Sigmoid colon (tissue), 7 donors: Measurements from ENCODE around the gene ELF2. TPM values are rescaled to one million over a fixed set of nuclear protein-coding genes. Genes with fewer than 3 reads are reported as not detected.
A peak's percentile ranks its signal among the peaks of the same experiment; 100 is the strongest.
"Not testable (repeated sequence)": the region's sequence is repeated elsewhere in the genome, so short reads cannot be mapped to it uniquely, and the experiment has no call there.

Experiments
- DNase-seq: peaks from one replicate; pipeline ENCODE4 v3.0.0-alpha.2; 2019
- H3K27ac ChIP-seq, 4 donors: fragments of 200-600 bp; sonication (generic); one replicate each; pipeline ENCODE4 v1.5.1; 2016 to 2019; ENCODE audit warnings: mild to moderate bottlenecking in 1 of 4
- H3K27me3 ChIP-seq, 3 donors: fragments of 200-600 bp; sonication (generic); one replicate each; pipeline ENCODE4 v1.5.1; 2019; ENCODE audit warnings: mild to moderate bottlenecking in 1 of 3
- H3K36me3 ChIP-seq, 4 donors: fragments of 200-600 bp; sonication (generic); one replicate each; pipeline ENCODE4 v1.5.1; 2016 to 2019
- H3K4me1 ChIP-seq, 4 donors: fragments of 200-600 bp; sonication (generic); one replicate each; pipeline ENCODE4 v1.5.1; 2017 to 2019
- H3K4me3 ChIP-seq, 4 donors: fragments of 200-600 bp; sonication (generic); one replicate each; pipeline ENCODE4 v1.5.1; 2017 to 2019; ENCODE audit warnings: mild to moderate bottlenecking in 2 of 4, moderate library complexity in 1 of 4
- H3K9me3 ChIP-seq, 4 donors: fragments of 200-600 bp in 3 of 4; sonication (generic) in 3 of 4; one replicate each; pipeline versions ENCODE4 v1.5.1 to v1.6.1; 2013 to 2019
- EP300 ChIP-seq, 4 donors: sonication (generic); formaldehyde crosslinking; IDR thresholded peaks; one replicate each; pipeline ENCODE4 v1.6.1; 2017; ENCODE audit warnings: antibody characterized with exemption in 4 of 4
- POLR2A ChIP-seq, 2 donors: fragments of 450-650 bp; IDR thresholded peaks; one replicate each; pipeline ENCODE4 v1.6.1; 2016; ENCODE audit warnings: antibody characterized with exemption in 2 of 2, mild to moderate bottlenecking in 2 of 2, moderate library complexity in 2 of 2
- POLR2AphosphoS5 ChIP-seq, 4 donors: sonication (generic); formaldehyde crosslinking; IDR thresholded peaks; one replicate each; pipeline ENCODE4 v1.6.1; 2017; ENCODE audit warnings: antibody characterized with exemption in 4 of 4
- WGBS, 2 donors: extraction: QIAGEN DNeasy Blood & Tissue Kit; methylation state at CpG; one replicate each; pipeline ENCODE4 v1.1.7; 2013; 5-methylcytosine and 5-hydroxymethylcytosine counted together
- intact Hi-C: fragments of 100-400 bp; cut with DNase I; formaldehyde crosslinking; loops from one replicate; pipeline ENCODE4 v1.15.1; 2023
- polyA plus RNA-seq, 3 donors: library from polyadenylated mRNA; stranded (reverse); fragments of 200-250 nt; gene quantifications; one replicate each; pipeline ENCODE4 v1.2.3, GENCODE V29; 2013
- total RNA-seq, 4 donors: library from RNA; depleted of rRNA; stranded (reverse); fragments of >200 nt; gene quantifications; one replicate each; pipeline ENCODE4 v1.1.0, GENCODE V29; 2016
- TF ChIP-seq, protein P1 (sequence below), 4 experiments: fragments of 450-650 bp in 3 of 4; fragments of 200-600 bp in 1 of 4; IDR thresholded peaks; one replicate each; pipeline ENCODE4 v1.5.1; 2016 to 2019; ENCODE audit warnings: antibody characterized with exemption in 4 of 4, mild to moderate bottlenecking in 3 of 4, moderate library complexity in 2 of 4
- donor health status: healthy with polysubstance abuse.
- donor health status: Bipolar disorder and iron deficiency.
- donor health status: healthy.

ELF2 gene
- total and polyA plus RNA-seq, 7 donors = 9.9 to 83.6 (median 61.4) TPM

- Histone ChIP-seq H3K9me3 (no peaks in the 10 kb centered on the region), H3K27me3 (no peaks in the 10 kb centered on the region), H3K4me1 (peaks cover 0 to 15% (median 10%) of the 10 kb centered on the region in 4 donors), H3K36me3 (peaks cover 0 to 9% (median 2%) of the 10 kb centered on the region in 4 donors), H3K4me3 (no peak overlapping the region), H3K27ac (no peak overlapping the region)
- intact Hi-C loops = loop anchor here (10.0 kb wide), 1 partner anchor 419 kb away; the partner anchor contains the start of gene RAB33B
- WGBS, 2 donors = 87 to 92% methylated on average over 5 of the region's 5 CpGs
- DNase-seq = no peak
- TF ChIP-seq, protein P1, sequence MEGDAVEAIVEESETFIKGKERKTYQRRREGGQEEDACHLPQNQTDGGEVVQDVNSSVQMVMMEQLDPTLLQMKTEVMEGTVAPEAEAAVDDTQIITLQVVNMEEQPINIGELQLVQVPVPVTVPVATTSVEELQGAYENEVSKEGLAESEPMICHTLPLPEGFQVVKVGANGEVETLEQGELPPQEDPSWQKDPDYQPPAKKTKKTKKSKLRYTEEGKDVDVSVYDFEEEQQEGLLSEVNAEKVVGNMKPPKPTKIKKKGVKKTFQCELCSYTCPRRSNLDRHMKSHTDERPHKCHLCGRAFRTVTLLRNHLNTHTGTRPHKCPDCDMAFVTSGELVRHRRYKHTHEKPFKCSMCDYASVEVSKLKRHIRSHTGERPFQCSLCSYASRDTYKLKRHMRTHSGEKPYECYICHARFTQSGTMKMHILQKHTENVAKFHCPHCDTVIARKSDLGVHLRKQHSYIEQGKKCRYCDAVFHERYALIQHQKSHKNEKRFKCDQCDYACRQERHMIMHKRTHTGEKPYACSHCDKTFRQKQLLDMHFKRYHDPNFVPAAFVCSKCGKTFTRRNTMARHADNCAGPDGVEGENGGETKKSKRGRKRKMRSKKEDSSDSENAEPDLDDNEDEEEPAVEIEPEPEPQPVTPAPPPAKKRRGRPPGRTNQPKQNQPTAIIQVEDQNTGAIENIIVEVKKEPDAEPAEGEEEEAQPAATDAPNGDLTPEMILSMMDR (IDR thresholded peaks at IDR 0.05) = no peak
- TF ChIP-seq POLR2A (IDR thresholded peaks at IDR 0.05) (no peak), EP300 (IDR thresholded peaks at IDR 0.05) (no peak), POLR2AphosphoS5 (IDR thresholded peaks at IDR 0.05) (no peak)
These were observed 141.4 kb downstream of the ELF2 start for GRCh38 chr4:139035650-139036049.

GRCh38 chr4:139030614-139031235 lies 146.3 kb downstream of the ELF2 start:
- Histone ChIP-seq H3K27ac (peak overlapping the region in 1 of 4 donors; percentile 9), H3K4me1 (peaks cover 0 to 15% (median 10%) of the 10 kb centered on the region in 4 donors), H3K27me3 (no peaks in the 10 kb centered on the region), H3K4me3 (no peak overlapping the region), H3K36me3 (no peaks in the 10 kb centered on the region), H3K9me3 (no peaks in the 10 kb centered on the region)
- 42 to 45% methylated on average over 14 of the region's 14 CpGs for WGBS, 2 donors
- intact Hi-C loops = loop anchor here (10.0 kb wide), 1 partner anchor 424 kb away; the partner anchor contains the start of gene RAB33B
- peak; percentile 79 for DNase-seq
- TF ChIP-seq POLR2A (IDR thresholded peaks at IDR 0.05) (no peak), EP300 (IDR thresholded peaks at IDR 0.05) (no peak), POLR2AphosphoS5 (IDR thresholded peaks at IDR 0.05) (peak in 3 of 4 donors; percentile 16 to 28 (median 19))
- TF ChIP-seq, protein P1 (IDR thresholded peaks at IDR 0.05) = peak; percentile 64 to 80 (median 75)

- 63 to 88% methylated on average over 6 of the region's 6 CpGs for WGBS, 2 donors
- DNase-seq, H3K27me3 ChIP-seq, H3K4me3 ChIP-seq, H3K27ac ChIP-seq, H3K36me3 ChIP-seq, H3K9me3 ChIP-seq: not testable (repeated sequence)
- H3K4me1 ChIP-seq = peaks cover 0 to 15% (median 10%) of the 10 kb centered on the region in 4 donors
- intact Hi-C loops = loop anchor here (10.0 kb wide), 1 partner anchor 425 kb away; the partner anchor contains the start of gene RAB33B
These were observed 147.1 kb downstream of the ELF2 start for GRCh38 chr4:139029866-139030363.

DNA sequence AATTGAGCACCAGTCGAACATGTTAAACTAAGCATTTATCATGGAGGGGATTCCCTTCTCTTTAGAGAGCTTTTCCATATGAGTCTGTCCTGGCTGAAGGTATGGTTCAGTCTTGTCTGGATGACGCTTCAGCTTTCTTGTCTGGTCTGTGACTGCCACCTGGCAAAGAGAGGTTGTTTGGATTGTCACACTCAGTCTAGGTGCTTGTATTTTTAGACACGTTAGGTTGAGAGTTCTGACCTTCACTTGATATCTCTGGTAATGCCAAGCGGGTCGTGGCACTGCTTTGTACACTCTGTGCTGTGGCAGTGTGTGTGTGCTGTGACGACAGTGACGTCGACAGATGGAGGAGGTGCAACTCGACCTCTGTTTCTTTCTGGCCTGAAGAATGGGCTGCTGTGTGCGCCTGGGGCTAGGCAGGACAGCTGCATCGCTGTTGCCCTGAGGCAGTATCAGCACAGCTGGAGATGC lies 148.8 kb downstream of the ELF2 start:
- no peak for TF ChIP-seq POLR2A (IDR thresholded peaks at IDR 0.05)
- no peak for TF ChIP-seq POLR2AphosphoS5 (IDR thresholded peaks at IDR 0.05)
- TF ChIP-seq, protein P1 (IDR thresholded peaks at IDR 0.05) = no peak
- no peak for TF ChIP-seq EP300 (IDR thresholded peaks at IDR 0.05)
- no peak overlapping the region for H3K4me3 ChIP-seq
- no peak for DNase-seq
- no peaks in the 10 kb centered on the region for H3K27me3 ChIP-seq
- 91% methylated on average over 11 of the region's 11 CpGs for WGBS, 2 donors
- intact Hi-C loops = no loop called here
- no peaks in the 10 kb centered on the region for H3K36me3 ChIP-seq
- H3K9me3 ChIP-seq = no peaks in the 10 kb centered on the region
- peaks cover 0 to 15% (median 10%) of the 10 kb centered on the region in 4 donors for H3K4me1 ChIP-seq
- no peak overlapping the region for H3K27ac ChIP-seq

DNA sequence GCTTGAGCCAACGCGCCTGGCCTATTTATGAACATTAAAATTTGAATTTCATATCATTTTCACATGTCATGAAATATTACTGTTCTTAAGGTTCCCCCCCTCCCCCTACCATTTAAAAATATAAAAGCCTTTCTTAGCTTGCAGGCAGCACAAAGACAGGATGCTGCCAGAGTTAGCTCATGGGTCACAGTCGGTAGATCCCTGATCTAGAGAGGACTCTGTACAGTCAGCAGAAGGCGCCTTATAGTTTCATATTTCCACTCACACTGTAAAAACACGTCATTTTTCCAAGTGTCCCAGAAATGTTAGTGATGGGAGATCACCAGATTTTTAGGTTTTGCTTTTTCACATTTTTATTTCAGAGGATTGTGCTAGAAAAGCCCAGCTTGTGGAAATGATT lies 149.2 kb downstream of the ELF2 start:
- peaks cover 0 to 15% (median 10%) of the 10 kb centered on the region in 4 donors for H3K4me1 ChIP-seq
- no peaks in the 10 kb centered on the region for H3K36me3 ChIP-seq
- H3K27ac ChIP-seq = no peak overlapping the region
- DNase-seq = no peak
- WGBS, 2 donors = 92 to 93% methylated on average over 5 of the region's 5 CpGs
- TF ChIP-seq EP300 (IDR thresholded peaks at IDR 0.05) = no peak
- no peak for TF ChIP-seq POLR2AphosphoS5 (IDR thresholded peaks at IDR 0.05)
- intact Hi-C loops = no loop called here
- H3K9me3 ChIP-seq = no peaks in the 10 kb centered on the region
- no peak overlapping the region for H3K4me3 ChIP-seq
- no peaks in the 10 kb centered on the region for H3K27me3 ChIP-seq
